ENCODE data around the gene IKZF2.

IKZF2 gene

GRCh38 chr2:213162516-213163118 lies 11.2 kb upstream of the IKZF2 start:
- Histone ChIP-seq H3K4me3 (ENCODE audit: low read depth in 1 of 2, low read length in 1 of 2) (no peak overlapping the region), H3K27ac (no peak overlapping the region), H3K36me3 (no peaks in the 10 kb centered on the region), H3K27me3 (no peaks in the 10 kb centered on the region), H3K4me1 (ENCODE audit: control insufficient read depth in 1 of 2, insufficient read depth in 1 of 2, low read depth in 1 of 2, low read length in 1 of 2) (no peaks in the 10 kb centered on the region), H3K9me3 (no peaks in the 10 kb centered on the region)
- no peak for TF ChIP-seq CTCF (IDR thresholded peaks at IDR 0.05)

DNA sequence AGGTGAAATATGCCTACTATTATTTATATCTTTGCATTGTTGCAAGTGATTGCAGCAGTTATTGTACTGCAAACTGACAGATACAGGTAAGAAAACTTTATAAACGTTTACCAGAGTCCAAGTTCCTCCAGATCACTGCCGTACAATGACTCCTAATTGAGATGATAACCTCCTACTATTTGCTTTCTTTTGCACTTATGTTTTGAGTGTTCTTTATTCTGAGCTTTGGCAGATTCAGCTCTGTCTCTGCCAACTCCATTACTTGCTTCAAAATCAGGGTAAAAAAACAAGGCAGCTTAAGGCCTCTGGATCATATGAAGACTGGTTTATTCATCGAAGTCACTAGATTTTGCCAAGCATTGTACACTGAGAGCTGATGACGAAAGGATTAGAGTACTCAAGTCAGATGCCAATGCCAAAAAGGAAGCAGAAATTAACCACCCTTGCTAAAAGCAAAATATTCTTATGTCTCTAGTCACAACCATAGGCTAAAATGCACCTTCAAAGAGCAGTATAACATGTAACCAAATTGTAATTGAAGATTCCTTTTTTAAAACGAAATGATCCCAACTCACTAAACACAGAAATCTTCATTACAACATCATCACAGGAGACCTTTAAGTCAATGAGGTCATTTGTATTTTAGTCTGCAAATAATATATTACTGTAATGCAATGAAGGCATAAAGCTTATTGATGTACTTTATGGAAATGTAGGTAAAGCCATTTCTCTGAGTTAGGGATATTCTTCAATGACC lies 10.5 kb upstream of the IKZF2 start:
- no peaks in the 10 kb centered on the region for H3K4me1 ChIP-seq (ENCODE audit: control insufficient read depth in 1 of 2, insufficient read depth in 1 of 2, low read depth in 1 of 2, low read length in 1 of 2)
- H3K36me3 ChIP-seq: no peaks in the 10 kb centered on the region
- H3K9me3 ChIP-seq: no peaks in the 10 kb centered on the region
- H3K4me3 ChIP-seq (ENCODE audit: low read depth in 1 of 2, low read length in 1 of 2): no peak overlapping the region
- TF ChIP-seq CTCF (IDR thresholded peaks at IDR 0.05): no peak
- no peak overlapping the region for H3K27ac ChIP-seq
- H3K27me3 ChIP-seq: no peaks in the 10 kb centered on the region

GRCh38 chr2:213159768-213160167 lies 8.4 kb upstream of the IKZF2 start:
- Histone ChIP-seq H3K4me1 (ENCODE audit: control insufficient read depth in 1 of 2, insufficient read depth in 1 of 2, low read depth in 1 of 2, low read length in 1 of 2) (no peaks in the 10 kb centered on the region), H3K36me3 (no peaks in the 10 kb centered on the region), H3K9me3 (no peaks in the 10 kb centered on the region), H3K4me3 (ENCODE audit: low read depth in 1 of 2, low read length in 1 of 2) (no peak overlapping the region), H3K27me3 (no peaks in the 10 kb centered on the region), H3K27ac (no peak overlapping the region)
- no peak for TF ChIP-seq CTCF (IDR thresholded peaks at IDR 0.05)

DNA sequence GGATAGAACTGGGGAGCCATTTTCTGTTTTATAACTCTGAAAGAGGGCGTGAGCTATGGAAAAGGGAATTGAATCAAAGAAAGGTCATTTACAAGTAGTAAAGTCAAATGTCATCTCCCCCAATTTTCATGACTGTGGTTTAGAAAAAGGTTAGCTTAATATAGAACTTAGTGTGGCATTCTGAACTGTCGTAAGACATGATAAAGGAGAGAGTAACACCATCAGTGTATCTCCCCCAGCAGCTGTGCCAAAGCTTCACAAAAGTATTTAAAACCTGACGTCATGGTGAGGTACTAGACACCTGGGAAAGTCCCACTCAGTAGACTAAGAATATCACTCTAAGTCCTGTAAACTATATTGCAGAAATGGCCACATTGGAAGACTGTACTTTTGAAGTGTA lies 5.8 kb upstream of the IKZF2 start:
- no peak for TF ChIP-seq CTCF (IDR thresholded peaks at IDR 0.05)
- Histone ChIP-seq H3K9me3 (no peaks in the 10 kb centered on the region), H3K4me1 (ENCODE audit: control insufficient read depth in 1 of 2, insufficient read depth in 1 of 2, low read depth in 1 of 2, low read length in 1 of 2) (peaks cover 4 to 6% of the 10 kb centered on the region in 2 experiments), H3K27ac (no peak overlapping the region), H3K36me3 (no peaks in the 10 kb centered on the region), H3K27me3 (peaks cover 16% of the 10 kb centered on the region), H3K4me3 (ENCODE audit: low read depth in 1 of 2, low read length in 1 of 2) (no peak overlapping the region)

GRCh38 chr2:213156717-213157116 lies 5.3 kb upstream of the IKZF2 start:
- TF ChIP-seq CTCF (IDR thresholded peaks at IDR 0.05): no peak
- Histone ChIP-seq H3K36me3 (no peaks in the 10 kb centered on the region), H3K9me3 (no peaks in the 10 kb centered on the region), H3K27ac (no peak overlapping the region), H3K4me1 (ENCODE audit: control insufficient read depth in 1 of 2, insufficient read depth in 1 of 2, low read depth in 1 of 2, low read length in 1 of 2) (peaks cover 8 to 10% of the 10 kb centered on the region in 2 experiments), H3K27me3 (peaks cover 21% of the 10 kb centered on the region), H3K4me3 (ENCODE audit: low read depth in 1 of 2, low read length in 1 of 2) (no peak overlapping the region)
